Measurements from ENCODE around the gene CXCL6.

DNA sequence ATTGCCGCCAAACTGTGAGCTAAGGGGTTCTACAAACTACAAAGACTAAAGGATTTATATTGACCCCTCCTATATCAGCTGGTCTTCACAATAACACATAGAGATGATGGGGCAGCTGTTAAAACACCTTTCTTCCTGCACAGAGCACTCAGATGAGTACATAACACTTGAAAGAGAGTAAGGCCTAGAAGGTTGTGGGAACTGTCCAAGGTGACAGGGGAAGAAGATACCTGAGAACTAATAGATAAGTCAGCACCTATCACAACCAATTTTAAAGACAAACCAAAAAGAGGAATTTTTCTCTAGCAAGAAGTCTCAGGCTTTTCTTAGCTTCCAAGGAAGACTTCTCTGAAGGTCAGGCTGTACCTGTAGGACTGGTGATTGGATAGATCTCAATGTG lies 19.1 kb upstream of the CXCL6 start:
- TF ChIP-seq CTCF (IDR thresholded peaks at IDR 0.05), result no peak
- no peak for TF ChIP-seq POLR2A (IDR thresholded peaks at IDR 0.05)

Measured in lower leg skin (tissue), 3 donors.